ENCODE results near the gene SLFN5.
"Not testable (repeated sequence)": the region's sequence is repeated elsewhere in the genome, so short reads cannot be mapped to it uniquely, and the experiment has no call there.

SLFN5 gene

DNA sequence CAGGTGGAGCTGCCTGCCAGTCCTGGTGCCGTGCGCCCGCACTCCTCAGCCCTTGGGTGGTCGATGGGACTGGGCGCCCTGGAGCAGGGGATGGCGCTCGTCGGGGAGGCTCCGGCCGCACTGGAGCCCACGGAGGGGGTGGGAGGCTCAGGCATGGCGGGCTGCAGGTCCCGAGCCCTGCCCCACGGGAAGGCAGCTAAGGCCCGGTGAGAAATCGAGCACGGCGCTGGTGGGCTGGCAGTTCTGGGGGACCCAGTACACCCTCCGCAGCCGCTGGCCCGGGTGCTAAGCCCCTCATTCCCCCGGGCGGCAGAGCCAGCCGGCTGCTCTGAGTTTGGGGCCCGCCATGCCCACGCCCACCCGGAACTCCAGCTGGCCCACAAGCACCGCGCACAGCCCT lies 36.0 kb downstream of the SLFN5 start:
- not testable (repeated sequence) for H3K4me3 ChIP-seq (ENCODE audit: low read length); H3K9ac ChIP-seq (ENCODE audit: low read length); H3K4me1 ChIP-seq (ENCODE audit: control insufficient read depth, insufficient read depth, low read length); H3K27ac ChIP-seq (ENCODE audit: low read depth, low read length); H3K27me3 ChIP-seq (ENCODE audit: control insufficient read depth, insufficient read depth, low read length); H3K36me3 ChIP-seq (ENCODE audit: control insufficient read depth, insufficient read depth, low read length)

DNA sequence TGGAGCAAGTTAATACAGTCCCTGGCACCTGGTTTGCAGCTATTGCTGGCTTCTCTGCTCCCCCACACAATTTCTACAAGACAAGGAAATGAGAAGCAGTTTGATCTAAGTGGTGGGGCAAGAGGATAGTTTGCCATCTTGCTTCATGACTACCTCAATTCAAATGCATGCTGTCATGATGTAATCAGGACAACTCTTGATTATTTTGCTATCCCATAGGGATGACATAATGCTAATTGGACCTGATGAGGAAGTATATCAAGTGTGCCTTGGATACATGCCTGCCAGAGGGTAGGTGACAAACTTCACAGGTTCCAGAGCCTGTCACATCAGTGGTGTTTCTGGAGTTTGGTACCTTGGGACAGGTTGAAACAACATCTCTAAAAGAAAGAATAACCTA lies 40.9 kb downstream of the SLFN5 start:
- Histone ChIP-seq H3K9ac (ENCODE audit: low read length) (no peak overlapping the region), H3K4me1 (ENCODE audit: control insufficient read depth, insufficient read depth, low read length) (no peaks in the 10 kb centered on the region), H3K4me3 (ENCODE audit: low read length) (no peak overlapping the region), H3K27ac (ENCODE audit: low read depth, low read length) (no peak overlapping the region), H3K36me3 (ENCODE audit: control insufficient read depth, insufficient read depth, low read length) (no peaks in the 10 kb centered on the region), H3K27me3 (ENCODE audit: control insufficient read depth, insufficient read depth, low read length) (no peaks in the 10 kb centered on the region)

DNA sequence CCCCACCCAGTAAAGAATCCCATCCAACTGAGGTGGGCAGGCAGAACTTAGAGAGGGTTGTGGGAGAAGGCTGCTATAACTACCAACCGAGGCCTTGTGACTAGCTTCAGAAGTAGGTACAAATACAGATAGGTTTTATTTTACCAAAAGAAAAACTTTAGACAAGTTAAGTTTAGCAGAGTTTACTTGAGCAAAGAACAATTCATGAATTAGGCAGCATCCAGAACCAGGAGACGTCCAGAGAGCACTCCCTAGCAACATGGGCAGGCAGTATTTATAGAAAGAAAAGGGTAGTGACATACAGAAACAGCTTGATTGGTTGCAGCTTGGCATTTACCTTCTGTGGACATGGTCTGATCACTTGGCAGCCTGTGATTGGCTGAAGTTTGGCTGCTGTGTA lies 42.1 kb downstream of the SLFN5 start:
- H3K4me1 ChIP-seq (ENCODE audit: control insufficient read depth, insufficient read depth, low read length): no peaks in the 10 kb centered on the region
- H3K36me3 ChIP-seq (ENCODE audit: control insufficient read depth, insufficient read depth, low read length): no peaks in the 10 kb centered on the region
- H3K9ac ChIP-seq (ENCODE audit: low read length): no peak overlapping the region
- no peak overlapping the region for H3K4me3 ChIP-seq (ENCODE audit: low read length)
- no peaks in the 10 kb centered on the region for H3K27me3 ChIP-seq (ENCODE audit: control insufficient read depth, insufficient read depth, low read length)
- no peak overlapping the region for H3K27ac ChIP-seq (ENCODE audit: low read depth, low read length)

DNA sequence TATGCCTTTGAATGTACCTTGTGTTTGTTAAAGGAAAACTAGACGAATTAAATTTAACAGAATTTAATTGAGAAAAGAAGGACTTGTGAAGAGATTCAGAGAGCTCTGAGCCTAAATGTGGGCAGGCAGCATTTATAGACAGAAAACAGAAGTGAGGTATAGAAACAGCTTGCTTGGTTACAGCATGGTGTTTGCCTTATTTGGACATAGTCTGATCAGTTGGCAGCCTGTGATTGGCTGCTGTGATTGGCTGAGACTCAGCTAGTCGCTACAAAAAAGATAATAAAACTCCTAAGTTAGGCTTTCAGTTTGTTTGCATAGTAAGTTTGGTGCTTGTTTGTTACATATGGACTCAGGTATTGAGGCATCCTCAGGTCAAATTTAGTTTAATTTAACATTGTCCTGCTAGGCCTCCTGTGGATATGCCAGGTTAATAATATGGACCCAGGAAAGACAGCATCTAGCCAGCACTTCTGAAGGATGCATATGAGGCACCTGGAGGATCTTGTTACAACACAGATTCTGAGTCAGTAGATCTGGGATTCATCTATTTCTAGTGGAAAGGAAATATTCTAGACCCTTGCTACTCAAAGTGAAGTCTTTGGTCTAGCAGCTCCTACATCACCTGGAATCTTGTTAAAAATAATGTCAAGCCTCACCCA lies 43.4 kb downstream of the SLFN5 start:
- H3K27ac ChIP-seq (ENCODE audit: low read depth, low read length): no peak overlapping the region
- no peaks in the 10 kb centered on the region for H3K4me1 ChIP-seq (ENCODE audit: control insufficient read depth, insufficient read depth, low read length)
- no peaks in the 10 kb centered on the region for H3K36me3 ChIP-seq (ENCODE audit: control insufficient read depth, insufficient read depth, low read length)
- no peak overlapping the region for H3K9ac ChIP-seq (ENCODE audit: low read length)
- H3K27me3 ChIP-seq (ENCODE audit: control insufficient read depth, insufficient read depth, low read length): no peaks in the 10 kb centered on the region
- H3K4me3 ChIP-seq (ENCODE audit: low read length): no peak overlapping the region

DNA sequence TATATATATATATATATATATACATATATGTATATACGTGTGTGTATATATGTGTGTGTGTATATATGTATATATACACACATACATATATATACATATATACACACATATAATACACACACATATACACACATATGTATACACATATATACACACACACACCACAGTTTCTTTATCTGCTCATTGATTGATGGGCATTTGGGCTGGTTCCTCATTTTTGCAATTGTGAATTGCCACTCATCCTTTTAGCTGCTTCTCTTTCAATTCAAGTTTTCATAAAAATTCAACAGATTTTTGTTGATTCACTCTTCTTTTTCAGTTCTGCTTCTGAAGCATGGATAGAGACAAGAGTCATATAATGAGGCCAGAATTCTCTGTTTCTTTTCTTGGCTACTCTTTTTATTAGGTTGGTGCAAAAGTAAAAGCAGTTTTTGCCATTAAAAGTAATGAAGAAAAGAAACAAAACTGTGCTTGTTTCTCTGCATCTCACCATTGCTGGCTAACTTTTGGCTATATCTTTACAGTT lies 44.5 kb downstream of the SLFN5 start:
- H3K27ac ChIP-seq (ENCODE audit: low read depth, low read length): no peak overlapping the region
- H3K4me3 ChIP-seq (ENCODE audit: low read length): no peak overlapping the region
- H3K36me3 ChIP-seq (ENCODE audit: control insufficient read depth, insufficient read depth, low read length): no peaks in the 10 kb centered on the region
- H3K9ac ChIP-seq (ENCODE audit: low read length): no peak overlapping the region
- no peaks in the 10 kb centered on the region for H3K27me3 ChIP-seq (ENCODE audit: control insufficient read depth, insufficient read depth, low read length)
- no peaks in the 10 kb centered on the region for H3K4me1 ChIP-seq (ENCODE audit: control insufficient read depth, insufficient read depth, low read length)

DNA sequence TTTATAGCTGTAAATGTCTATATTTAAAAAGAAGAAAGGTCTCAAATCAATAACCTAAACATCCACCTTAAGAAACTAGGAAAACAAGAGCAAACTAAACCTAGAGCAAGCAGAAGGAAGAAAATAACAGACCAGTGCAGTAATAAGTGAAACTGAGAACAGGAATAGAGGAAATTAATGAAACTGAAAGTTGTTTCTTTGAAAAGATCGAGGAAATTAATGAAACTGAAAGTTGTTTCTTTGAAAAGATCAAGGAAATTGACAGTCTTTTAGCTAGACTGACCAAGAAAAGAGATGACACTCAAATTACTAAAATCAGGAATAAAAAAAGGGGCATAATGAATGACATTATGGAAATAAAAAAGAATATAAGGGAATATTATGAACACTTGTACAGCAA lies 46.4 kb downstream of the SLFN5 start:
- Histone ChIP-seq H3K27me3 (ENCODE audit: control insufficient read depth, insufficient read depth, low read length) (no peaks in the 10 kb centered on the region), H3K27ac (ENCODE audit: low read depth, low read length) (no peak overlapping the region), H3K36me3 (ENCODE audit: control insufficient read depth, insufficient read depth, low read length) (no peaks in the 10 kb centered on the region), H3K9ac (ENCODE audit: low read length) (no peak overlapping the region), H3K4me3 (ENCODE audit: low read length) (no peak overlapping the region), H3K4me1 (ENCODE audit: control insufficient read depth, insufficient read depth, low read length) (no peaks in the 10 kb centered on the region)

DNA sequence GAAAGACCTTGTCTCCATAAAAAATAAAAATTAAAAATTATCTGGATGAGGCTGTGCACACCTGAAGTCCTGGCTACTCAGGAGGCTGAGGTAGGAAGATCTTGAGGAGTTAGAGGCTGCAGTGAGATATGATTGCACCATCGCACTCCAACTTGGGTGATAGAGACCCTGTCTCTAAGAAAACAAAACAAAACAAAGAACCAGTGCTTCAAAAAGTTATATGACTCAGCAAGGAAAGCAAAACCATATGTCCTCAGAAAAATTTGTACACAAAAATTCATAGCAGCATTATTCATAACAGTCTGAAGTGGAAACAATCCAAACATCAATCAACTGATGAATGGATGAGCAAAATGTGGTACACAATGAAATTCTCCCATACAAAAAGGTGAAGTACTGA lies 48.9 kb downstream of the SLFN5 start:
- no peaks in the 10 kb centered on the region for H3K36me3 ChIP-seq (ENCODE audit: control insufficient read depth, insufficient read depth, low read length)
- no peak overlapping the region for H3K27ac ChIP-seq (ENCODE audit: low read depth, low read length)
- no peaks in the 10 kb centered on the region for H3K27me3 ChIP-seq (ENCODE audit: control insufficient read depth, insufficient read depth, low read length)
- no peak overlapping the region for H3K4me3 ChIP-seq (ENCODE audit: low read length)
- no peaks in the 10 kb centered on the region for H3K4me1 ChIP-seq (ENCODE audit: control insufficient read depth, insufficient read depth, low read length)
- H3K9ac ChIP-seq (ENCODE audit: low read length): no peak overlapping the region

DNA sequence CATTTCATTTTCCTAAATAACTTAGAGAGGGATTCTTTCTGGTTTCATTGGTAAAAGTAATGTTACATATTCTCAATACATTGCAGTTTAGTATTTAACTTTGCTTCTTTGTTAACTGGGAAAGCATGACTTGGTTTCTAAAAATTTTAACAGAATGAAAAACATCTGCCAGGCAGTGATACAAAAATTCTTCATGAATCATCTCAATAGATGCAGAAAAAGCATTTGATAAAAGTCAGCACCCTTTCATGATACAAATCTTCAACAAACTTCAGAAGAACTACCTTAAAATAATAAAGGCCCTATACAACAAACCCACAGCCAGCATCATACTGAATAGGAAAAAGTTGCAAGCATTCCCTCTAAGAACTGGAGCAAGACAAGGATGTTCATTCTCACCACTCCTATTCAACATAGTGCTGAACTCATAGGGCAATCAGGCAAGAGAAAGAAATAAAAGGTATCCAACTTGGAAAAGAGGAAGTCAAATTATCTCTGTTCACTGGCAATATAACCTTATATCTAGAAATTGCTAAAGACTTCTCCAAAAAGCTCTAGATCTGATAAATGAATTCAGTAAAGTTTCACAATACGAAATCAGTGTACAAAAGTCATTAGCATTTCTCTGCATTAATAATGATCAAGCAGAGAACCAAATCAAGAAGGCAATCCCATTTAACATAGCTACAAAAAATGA lies 50.4 kb downstream of the SLFN5 start:
- H3K4me3 ChIP-seq (ENCODE audit: low read length): no peak overlapping the region
- no peaks in the 10 kb centered on the region for H3K4me1 ChIP-seq (ENCODE audit: control insufficient read depth, insufficient read depth, low read length)
- no peaks in the 10 kb centered on the region for H3K27me3 ChIP-seq (ENCODE audit: control insufficient read depth, insufficient read depth, low read length)
- no peak overlapping the region for H3K9ac ChIP-seq (ENCODE audit: low read length)
- no peaks in the 10 kb centered on the region for H3K36me3 ChIP-seq (ENCODE audit: control insufficient read depth, insufficient read depth, low read length)
- no peak overlapping the region for H3K27ac ChIP-seq (ENCODE audit: low read depth, low read length)

DNA sequence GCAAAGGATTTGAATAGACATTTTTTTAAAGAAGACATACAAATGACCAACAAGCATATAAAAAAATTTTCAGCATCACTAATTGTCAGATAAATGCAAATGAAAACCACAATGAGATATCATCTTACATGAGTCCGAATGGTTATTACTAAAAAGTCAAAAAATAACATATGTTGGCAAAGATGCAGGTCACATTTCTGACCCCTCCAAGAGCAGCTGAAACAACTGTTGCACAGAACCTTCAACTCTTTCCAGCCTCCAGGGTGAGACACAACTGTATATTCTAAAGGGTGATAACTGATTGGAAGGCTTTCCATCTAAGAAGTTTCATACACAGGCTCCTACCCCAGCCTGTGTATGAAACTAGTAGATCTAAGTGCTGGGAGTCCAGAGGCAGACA lies 51.9 kb downstream of the SLFN5 start:
- Histone ChIP-seq H3K9ac (ENCODE audit: low read length) (no peak overlapping the region), H3K4me3 (ENCODE audit: low read length) (no peak overlapping the region), H3K27me3 (ENCODE audit: control insufficient read depth, insufficient read depth, low read length) (no peaks in the 10 kb centered on the region), H3K4me1 (ENCODE audit: control insufficient read depth, insufficient read depth, low read length) (no peaks in the 10 kb centered on the region), H3K36me3 (ENCODE audit: control insufficient read depth, insufficient read depth, low read length) (no peaks in the 10 kb centered on the region), H3K27ac (ENCODE audit: low read depth, low read length) (no peak overlapping the region)

DNA sequence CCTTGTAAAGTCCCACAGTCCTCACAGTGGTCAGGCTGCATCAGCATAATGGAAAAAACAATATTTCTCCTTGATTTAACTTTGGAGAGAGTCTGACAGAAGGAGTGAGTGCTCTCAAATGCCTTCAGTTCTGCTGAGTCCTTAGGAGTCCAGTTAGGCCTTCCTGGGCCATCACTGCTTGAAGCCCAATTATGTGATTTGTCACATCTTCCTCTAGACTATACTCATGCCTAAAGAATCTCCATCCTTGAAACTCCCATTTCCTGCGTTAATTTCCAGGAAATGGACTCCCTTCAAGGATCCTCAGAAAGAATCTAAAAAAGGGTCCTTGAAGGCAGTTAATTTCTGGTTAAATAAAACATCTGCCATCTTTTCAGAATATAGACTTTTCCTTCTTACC lies 52.8 kb downstream of the SLFN5 start:
- H3K27ac ChIP-seq (ENCODE audit: low read depth, low read length): no peak overlapping the region
- H3K36me3 ChIP-seq (ENCODE audit: control insufficient read depth, insufficient read depth, low read length): no peaks in the 10 kb centered on the region
- no peaks in the 10 kb centered on the region for H3K27me3 ChIP-seq (ENCODE audit: control insufficient read depth, insufficient read depth, low read length)
- no peaks in the 10 kb centered on the region for H3K4me1 ChIP-seq (ENCODE audit: control insufficient read depth, insufficient read depth, low read length)
- no peak overlapping the region for H3K9ac ChIP-seq (ENCODE audit: low read length)
- no peak overlapping the region for H3K4me3 ChIP-seq (ENCODE audit: low read length)

DNA sequence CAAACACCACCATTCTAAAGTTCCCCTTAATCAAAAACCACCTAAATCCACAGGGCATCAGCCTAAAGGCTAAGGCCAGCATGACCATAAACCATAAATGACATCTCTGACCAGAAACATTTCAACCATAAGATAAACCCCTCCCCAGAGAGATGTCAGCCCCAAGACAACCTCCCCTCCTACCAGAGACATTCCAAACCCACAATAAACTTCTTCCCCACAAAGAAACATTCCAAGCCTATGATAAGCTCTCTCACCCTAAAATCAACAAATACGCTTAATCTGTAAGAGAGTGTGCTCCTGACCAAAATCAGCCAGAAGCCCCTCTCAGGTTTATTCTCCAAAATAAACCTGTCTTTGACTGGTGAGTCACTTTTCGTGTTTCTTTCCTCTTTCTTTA lies 54.8 kb downstream of the SLFN5 start:
- no peaks in the 10 kb centered on the region for H3K4me1 ChIP-seq (ENCODE audit: control insufficient read depth, insufficient read depth, low read length)
- H3K27me3 ChIP-seq (ENCODE audit: control insufficient read depth, insufficient read depth, low read length): no peaks in the 10 kb centered on the region
- H3K27ac ChIP-seq (ENCODE audit: low read depth, low read length): no peak overlapping the region
- H3K36me3 ChIP-seq (ENCODE audit: control insufficient read depth, insufficient read depth, low read length): no peaks in the 10 kb centered on the region
- no peak overlapping the region for H3K9ac ChIP-seq (ENCODE audit: low read length)
- H3K4me3 ChIP-seq (ENCODE audit: low read length): no peak overlapping the region

DNA sequence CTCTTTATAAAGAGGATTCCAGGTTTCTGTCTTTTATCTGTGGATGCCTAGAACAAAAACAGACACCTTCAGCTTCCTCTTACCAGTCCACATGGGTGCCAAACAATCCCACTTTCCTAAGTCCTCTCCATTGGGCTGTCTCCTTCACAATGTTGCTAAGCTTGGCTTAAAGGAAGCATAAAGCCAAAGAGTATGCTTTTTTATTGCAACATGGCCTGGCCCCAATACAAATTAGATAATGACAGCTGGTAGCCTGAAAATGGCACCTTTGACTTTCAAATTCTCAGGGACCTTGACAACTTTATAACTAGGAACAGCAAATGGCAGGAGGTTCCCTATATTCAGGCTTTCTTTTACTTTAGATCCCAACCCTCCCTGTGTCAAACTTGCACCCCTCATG lies 55.8 kb downstream of the SLFN5 start:
- Histone ChIP-seq H3K4me1 (ENCODE audit: control insufficient read depth, insufficient read depth, low read length) (no peaks in the 10 kb centered on the region), H3K27ac (ENCODE audit: low read depth, low read length) (no peak overlapping the region), H3K9ac (ENCODE audit: low read length) (no peak overlapping the region), H3K27me3 (ENCODE audit: control insufficient read depth, insufficient read depth, low read length) (no peaks in the 10 kb centered on the region), H3K36me3 (ENCODE audit: control insufficient read depth, insufficient read depth, low read length) (no peaks in the 10 kb centered on the region), H3K4me3 (ENCODE audit: low read length) (no peak overlapping the region)

DNA sequence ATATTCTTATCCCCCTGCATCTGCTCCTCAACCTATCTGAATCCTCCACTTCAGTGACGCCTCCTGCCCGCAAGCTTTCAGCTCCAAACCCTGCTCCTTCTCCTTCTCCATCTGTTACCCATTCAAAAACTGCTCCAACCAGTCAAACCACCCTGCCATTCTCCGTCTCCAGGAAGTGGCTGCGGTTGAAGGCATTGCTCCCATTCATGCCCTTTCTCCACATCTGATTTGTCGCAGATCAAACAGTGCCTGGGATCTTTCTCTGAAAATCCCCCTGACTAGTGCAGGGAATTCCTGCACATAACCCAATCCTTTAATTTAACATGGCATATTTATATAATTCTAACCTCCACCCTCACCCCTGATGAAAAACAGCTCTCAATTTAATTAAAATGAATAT lies 56.3 kb downstream of the SLFN5 start:
- H3K9ac ChIP-seq (ENCODE audit: low read length): no peak overlapping the region
- H3K27ac ChIP-seq (ENCODE audit: low read depth, low read length): no peak overlapping the region
- no peaks in the 10 kb centered on the region for H3K4me1 ChIP-seq (ENCODE audit: control insufficient read depth, insufficient read depth, low read length)
- H3K4me3 ChIP-seq (ENCODE audit: low read length): no peak overlapping the region
- H3K27me3 ChIP-seq (ENCODE audit: control insufficient read depth, insufficient read depth, low read length): no peaks in the 10 kb centered on the region
- no peaks in the 10 kb centered on the region for H3K36me3 ChIP-seq (ENCODE audit: control insufficient read depth, insufficient read depth, low read length)
